GM12892 (cell line): ENCODE data around the gene DUSP2.

Source experiments
- POLR2AphosphoS5 ChIP-seq: IDR thresholded peaks from 2 replicates; pipeline ENCODE4 v1.6.1; 2011; ENCODE audit warnings: low read depth, low read length, control low read depth
- TAF1 ChIP-seq: IDR thresholded peaks from 2 replicates; pipeline ENCODE4 v1.6.1; 2011; ENCODE audit warnings: low read depth, mild to moderate bottlenecking, control low read depth, low read length, borderline replicate concordance

GRCh38 chr2:96164459-96165184 lies 19.4 kb upstream of the DUSP2 start:
- TF ChIP-seq POLR2AphosphoS5 (no peak; the same call in none of the 2 replicates), TAF1 (no peak)
